ENCODE results near the gene NUAK2.

DNA sequence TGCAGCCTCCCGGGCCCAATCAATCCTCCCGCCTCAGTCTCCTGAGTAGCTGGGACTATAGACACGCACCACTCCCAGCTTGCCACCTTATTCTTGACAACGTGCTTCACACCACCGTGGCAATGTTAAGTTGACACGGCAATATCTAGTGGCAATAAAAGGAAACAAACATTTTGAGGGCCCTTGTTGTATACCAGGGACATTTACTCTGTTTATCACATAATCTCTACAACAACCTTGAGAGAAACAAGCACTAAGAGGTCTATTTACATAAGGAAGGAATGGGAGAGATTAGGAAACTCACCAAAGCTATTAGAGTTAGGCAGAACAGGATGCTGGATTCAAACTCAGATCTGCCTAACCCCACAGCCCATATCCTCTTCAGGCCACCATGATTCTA, 32.1 kb upstream of the NUAK2 start:
- TF ChIP-seq, protein P1, sequence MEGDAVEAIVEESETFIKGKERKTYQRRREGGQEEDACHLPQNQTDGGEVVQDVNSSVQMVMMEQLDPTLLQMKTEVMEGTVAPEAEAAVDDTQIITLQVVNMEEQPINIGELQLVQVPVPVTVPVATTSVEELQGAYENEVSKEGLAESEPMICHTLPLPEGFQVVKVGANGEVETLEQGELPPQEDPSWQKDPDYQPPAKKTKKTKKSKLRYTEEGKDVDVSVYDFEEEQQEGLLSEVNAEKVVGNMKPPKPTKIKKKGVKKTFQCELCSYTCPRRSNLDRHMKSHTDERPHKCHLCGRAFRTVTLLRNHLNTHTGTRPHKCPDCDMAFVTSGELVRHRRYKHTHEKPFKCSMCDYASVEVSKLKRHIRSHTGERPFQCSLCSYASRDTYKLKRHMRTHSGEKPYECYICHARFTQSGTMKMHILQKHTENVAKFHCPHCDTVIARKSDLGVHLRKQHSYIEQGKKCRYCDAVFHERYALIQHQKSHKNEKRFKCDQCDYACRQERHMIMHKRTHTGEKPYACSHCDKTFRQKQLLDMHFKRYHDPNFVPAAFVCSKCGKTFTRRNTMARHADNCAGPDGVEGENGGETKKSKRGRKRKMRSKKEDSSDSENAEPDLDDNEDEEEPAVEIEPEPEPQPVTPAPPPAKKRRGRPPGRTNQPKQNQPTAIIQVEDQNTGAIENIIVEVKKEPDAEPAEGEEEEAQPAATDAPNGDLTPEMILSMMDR (IDR thresholded peaks at IDR 0.05): no peak
- TF ChIP-seq POLR2A (IDR thresholded peaks at IDR 0.05): no peak

All from suprapubic skin (tissue), 3 donors.